Gastroesophageal sphincter (tissue), 4 donors: ENCODE results near the gene GLI3. TPM values are rescaled to one million over a fixed set of nuclear protein-coding genes. Genes with fewer than 3 reads are reported as not detected.

Experiments
- ATAC-seq: fragments of 150-250 bp; one replicate; pipeline ENCODE4 v1.9.1; 2016; ENCODE audit warnings: mild to moderate bottlenecking, moderate library complexity
- H3K27ac ChIP-seq, 4 donors: fragments of 200-600 bp; sonication (generic) in 3 of 4; 1 replicate in 3 of 4; 2 replicates in 1 of 4; pipeline ENCODE4 v1.5.1; 2016 to 2019
- H3K27me3 ChIP-seq: fragments of 200-600 bp; sonication (generic); one replicate; pipeline ENCODE4 v1.5.1; 2019
- H3K36me3 ChIP-seq, 2 donors: fragments of 200-600 bp; sonication (generic); one replicate each; pipeline ENCODE4 v1.5.1; 2019; ENCODE audit warnings: control low read depth in 1 of 2
- H3K4me1 ChIP-seq, 3 donors: fragments of 200-600 bp; sonication (generic); 1 replicate in 2 of 3; 2 replicates in 1 of 3; pipeline ENCODE4 v1.5.1; 2016 to 2019; ENCODE audit warnings: control low read depth in 2 of 3
- H3K4me3 ChIP-seq, 2 donors: fragments of 200-600 bp; sonication (generic); one replicate each; pipeline ENCODE4 v1.5.1; 2019; ENCODE audit warnings: mild to moderate bottlenecking in 1 of 2, moderate library complexity in 1 of 2
- H3K9me3 ChIP-seq, 3 donors: fragments of 200-600 bp; sonication (generic); one replicate each; pipeline ENCODE4 v1.5.1; 2017 to 2019; ENCODE audit warnings: control low read depth in 2 of 3
- EP300 ChIP-seq: sonication (generic); formaldehyde crosslinking; IDR thresholded peaks from one replicate; pipeline ENCODE4 v1.6.1; 2017; ENCODE audit warnings: antibody characterized with exemption, mild to moderate bottlenecking
- POLR2A ChIP-seq, 2 donors: fragments of 450-650 bp; IDR thresholded peaks; one replicate each; pipeline ENCODE4 v1.6.1; 2017; ENCODE audit warnings: antibody characterized with exemption in 2 of 2, mild to moderate bottlenecking in 2 of 2, moderate library complexity in 1 of 2
- POLR2AphosphoS5 ChIP-seq: sonication (generic); formaldehyde crosslinking; IDR thresholded peaks from one replicate; pipeline ENCODE4 v1.6.1; 2017; ENCODE audit warnings: antibody characterized with exemption
- WGBS, 2 donors: methylation state at CpG; one replicate each; pipeline ENCODE4 v1.1.5; 2018; ENCODE audit warnings: low coverage in 1 of 2; 5-methylcytosine and 5-hydroxymethylcytosine counted together
- total RNA-seq, 4 donors: library from RNA; depleted of rRNA; stranded (reverse); fragments of >200 nt; gene quantifications; one replicate each; pipeline ENCODE4 v1.1.0, GENCODE V29; 2016
- TF ChIP-seq, protein P1 (sequence below), 4 experiments: fragments of 200-600 bp in 2 of 4; fragments of 450-650 bp in 2 of 4; sonication (generic) in 1 of 4; IDR thresholded peaks; one replicate each; pipeline ENCODE4 v1.5.1; 2017 to 2019; ENCODE audit warnings: antibody characterized with exemption in 4 of 4, mild to moderate bottlenecking in 2 of 4, moderate library complexity in 2 of 4

GLI3 gene
- total RNA-seq, 4 donors from 2014 or later = 7.3 to 18.2 (median 12.6) TPM

- Histone ChIP-seq H3K27me3 (no peaks in the 10 kb centered on the region), H3K4me1 (no peaks in the 10 kb centered on the region), H3K4me3 (no peak overlapping the region), H3K36me3 (no peaks in the 10 kb centered on the region), H3K9me3 (no peaks in the 10 kb centered on the region), H3K27ac (no peak overlapping the region)
- ATAC-seq = peak; percentile 79
- TF ChIP-seq EP300 (no peak), POLR2AphosphoS5 (peak; percentile 16)
- 82 to 88% methylated on average over 3 to 5 of the region's 5 CpGs for WGBS, 2 donors
These were observed 17.2 kb upstream of the GLI3 start for GRCh38 chr7:42254217-42254616.

DNA sequence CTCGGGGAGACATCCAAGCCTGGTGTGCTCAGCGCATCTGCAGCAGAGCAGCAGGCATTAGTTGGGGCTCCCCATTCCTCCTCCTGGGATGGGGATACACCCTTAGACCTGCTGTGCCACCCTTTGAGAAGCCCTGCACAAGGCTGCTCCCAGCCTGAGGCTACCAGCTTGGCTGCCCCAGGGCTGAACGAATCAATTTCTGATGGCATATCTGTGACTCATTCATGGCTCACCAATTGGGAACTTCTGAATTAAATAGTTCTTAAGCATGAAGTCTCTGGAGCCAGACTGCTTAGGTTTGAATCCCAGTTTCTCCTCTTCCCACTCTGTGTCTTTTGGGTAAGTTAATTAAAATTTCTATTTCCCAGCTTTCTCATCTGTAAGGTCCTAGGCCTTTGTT lies 16.3 kb upstream of the GLI3 start:
- no peak overlapping the region for H3K4me3 ChIP-seq
- 89% methylated on average over 1 of the region's 3 CpGs; no CpG with 5 or more reads in 1 of the 2 donors for WGBS, 2 donors
- TF ChIP-seq, protein P1, sequence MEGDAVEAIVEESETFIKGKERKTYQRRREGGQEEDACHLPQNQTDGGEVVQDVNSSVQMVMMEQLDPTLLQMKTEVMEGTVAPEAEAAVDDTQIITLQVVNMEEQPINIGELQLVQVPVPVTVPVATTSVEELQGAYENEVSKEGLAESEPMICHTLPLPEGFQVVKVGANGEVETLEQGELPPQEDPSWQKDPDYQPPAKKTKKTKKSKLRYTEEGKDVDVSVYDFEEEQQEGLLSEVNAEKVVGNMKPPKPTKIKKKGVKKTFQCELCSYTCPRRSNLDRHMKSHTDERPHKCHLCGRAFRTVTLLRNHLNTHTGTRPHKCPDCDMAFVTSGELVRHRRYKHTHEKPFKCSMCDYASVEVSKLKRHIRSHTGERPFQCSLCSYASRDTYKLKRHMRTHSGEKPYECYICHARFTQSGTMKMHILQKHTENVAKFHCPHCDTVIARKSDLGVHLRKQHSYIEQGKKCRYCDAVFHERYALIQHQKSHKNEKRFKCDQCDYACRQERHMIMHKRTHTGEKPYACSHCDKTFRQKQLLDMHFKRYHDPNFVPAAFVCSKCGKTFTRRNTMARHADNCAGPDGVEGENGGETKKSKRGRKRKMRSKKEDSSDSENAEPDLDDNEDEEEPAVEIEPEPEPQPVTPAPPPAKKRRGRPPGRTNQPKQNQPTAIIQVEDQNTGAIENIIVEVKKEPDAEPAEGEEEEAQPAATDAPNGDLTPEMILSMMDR (IDR thresholded peaks at IDR 0.05) = no peak
- TF ChIP-seq POLR2AphosphoS5 (no peak), EP300 (no peak), POLR2A (IDR thresholded peaks at IDR 0.05) (no peak)

DNA sequence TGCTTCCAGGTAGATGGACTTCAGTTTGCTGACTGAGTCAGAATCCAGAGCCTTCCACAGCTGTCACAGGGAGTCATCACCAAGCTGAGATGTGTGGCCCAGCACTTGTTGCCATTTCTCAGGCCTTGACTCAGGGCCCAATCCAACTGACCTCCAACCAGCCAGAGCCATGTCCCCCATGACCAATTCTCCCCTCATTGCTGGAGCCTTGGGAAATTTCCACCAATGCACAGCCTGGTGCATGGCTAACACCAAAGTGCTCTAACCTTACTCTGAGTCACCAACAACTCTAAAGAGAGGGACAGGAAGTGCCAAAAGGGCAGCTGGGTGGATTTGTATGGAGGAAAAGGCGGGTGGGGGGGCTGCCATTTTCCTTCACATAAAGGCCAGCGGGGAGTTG lies 13.4 kb upstream of the GLI3 start:
- no peak for ATAC-seq
- 100% methylated on average over 2 of the region's 2 CpGs; no CpG with 5 or more reads in 1 of the 2 donors for WGBS, 2 donors
- Histone ChIP-seq H3K4me3 (no peak overlapping the region), H3K36me3 (no peaks in the 10 kb centered on the region), H3K27me3 (no peaks in the 10 kb centered on the region), H3K4me1 (no peaks in the 10 kb centered on the region), H3K27ac (no peak overlapping the region), H3K9me3 (no peaks in the 10 kb centered on the region)
- TF ChIP-seq POLR2AphosphoS5 (no peak), POLR2A (IDR thresholded peaks at IDR 0.05) (no peak), EP300 (no peak)
- TF ChIP-seq, protein P1 (IDR thresholded peaks at IDR 0.05) = no peak

More for the DNA sequence above, 16.3 kb upstream of the GLI3 start:
- Histone ChIP-seq H3K27me3 (no peaks in the 10 kb centered on the region), H3K9me3 (no peaks in the 10 kb centered on the region), H3K27ac (no peak overlapping the region), H3K36me3 (no peaks in the 10 kb centered on the region), H3K4me1 (no peaks in the 10 kb centered on the region)
- no peak for ATAC-seq

DNA sequence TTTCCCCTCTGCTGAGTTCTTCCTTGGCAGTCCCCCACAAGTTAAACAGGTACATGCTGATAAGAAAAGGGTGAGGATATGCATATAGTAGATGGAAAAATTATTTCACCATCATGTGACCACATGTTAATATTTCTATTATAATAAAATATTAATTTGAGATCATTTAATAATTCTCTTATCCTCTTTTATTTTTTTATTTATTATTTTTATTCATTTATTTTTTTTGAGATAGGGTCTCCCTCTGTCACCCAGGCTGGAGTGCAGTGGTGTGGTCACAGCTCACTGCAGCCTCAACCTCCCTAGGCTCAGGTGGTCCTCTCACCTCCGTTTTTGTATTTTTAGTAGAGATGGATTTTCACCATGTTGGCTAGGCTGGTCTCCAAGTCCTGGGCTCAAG lies 11.6 kb upstream of the GLI3 start:
- H3K4me3 ChIP-seq = no peak overlapping the region
- H3K27ac ChIP-seq = no peak overlapping the region
- H3K4me1 ChIP-seq = no peaks in the 10 kb centered on the region
- TF ChIP-seq, protein P1 (IDR thresholded peaks at IDR 0.05) = no peak
- no peak for TF ChIP-seq POLR2AphosphoS5
- no peak for TF ChIP-seq POLR2A (IDR thresholded peaks at IDR 0.05)
- no peak for TF ChIP-seq EP300
- ATAC-seq = no peak
- H3K9me3 ChIP-seq = no peaks in the 10 kb centered on the region
- WGBS, 2 donors = 67 to 90% methylated on average over 1 of the region's 1 CpG
- no peaks in the 10 kb centered on the region for H3K36me3 ChIP-seq
- no peaks in the 10 kb centered on the region for H3K27me3 ChIP-seq

DNA sequence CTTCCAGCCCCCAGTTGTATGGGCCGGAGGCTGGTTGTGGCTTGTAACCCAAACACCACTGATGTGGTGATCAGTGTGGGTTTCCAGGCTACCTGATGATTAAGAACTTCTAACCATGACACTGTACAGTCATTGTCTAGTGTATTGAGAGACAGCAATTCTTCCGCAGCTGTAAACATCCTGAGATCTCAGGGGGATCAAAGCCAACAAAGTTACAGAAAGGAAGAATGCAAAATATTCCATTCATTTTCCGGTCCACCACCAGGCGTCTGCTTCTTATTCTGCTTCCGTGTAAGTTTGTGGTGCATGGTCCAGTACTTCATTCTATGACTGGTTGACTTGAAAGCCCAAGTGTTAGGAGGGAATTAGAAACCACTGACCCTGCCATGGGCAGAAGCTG lies 10.3 kb upstream of the GLI3 start:
- WGBS, 2 donors = 39 to 40% methylated on average over 3 to 5 of the region's 5 CpGs
- no peaks in the 10 kb centered on the region for H3K27me3 ChIP-seq
- H3K4me3 ChIP-seq = no peak overlapping the region
- H3K27ac ChIP-seq = no peak overlapping the region
- no peaks in the 10 kb centered on the region for H3K9me3 ChIP-seq
- no peaks in the 10 kb centered on the region for H3K4me1 ChIP-seq
- H3K36me3 ChIP-seq = no peaks in the 10 kb centered on the region
- ATAC-seq = no peak
- no peak for TF ChIP-seq POLR2AphosphoS5
- TF ChIP-seq POLR2A (IDR thresholded peaks at IDR 0.05) = no peak
- TF ChIP-seq, protein P1 (IDR thresholded peaks at IDR 0.05) = no peak
- TF ChIP-seq EP300 = no peak

GRCh38 chr7:42244828-42245227 lies 7.8 kb upstream of the GLI3 start:
- no peaks in the 10 kb centered on the region for H3K9me3 ChIP-seq
- no peak for ATAC-seq
- H3K4me3 ChIP-seq = no peak overlapping the region
- TF ChIP-seq EP300 (no peak), POLR2A (IDR thresholded peaks at IDR 0.05) (no peak), POLR2AphosphoS5 (no peak)
- TF ChIP-seq, protein P1 (IDR thresholded peaks at IDR 0.05) = no peak
- H3K27ac ChIP-seq = no peak overlapping the region
- no peaks in the 10 kb centered on the region for H3K4me1 ChIP-seq
- no peaks in the 10 kb centered on the region for H3K27me3 ChIP-seq
- no peaks in the 10 kb centered on the region for H3K36me3 ChIP-seq
- 13 to 50% methylated on average over 1 of the region's 2 CpGs for WGBS, 2 donors
